Stimulated activated CD8-positive, alpha-beta memory T cell treated with anti-CD3 and anti-CD28 coated beads, Interleukin-7, amount 100 ng/mL, for 4 hours (primary cell): Measurements from ENCODE around the gene LMBR1L.
"Not testable (repeated sequence)": the region's sequence is repeated elsewhere in the genome, so short reads cannot be mapped to it uniquely, and the experiment has no call there.

Source experiments
- DNase-seq, 2 donors: peaks; one replicate each; pipeline ENCODE4 v3.0.0-alpha.2; 2020; ENCODE audit warnings: low read depth in 2 of 2

The LMBR1L gene

GRCh38 chr12:49110464-49111155, at the start of gene LMBR1L:
Gene LMBR1L (minus strand): TSS chr12:49110847. CDS start chr12:49110555, 292 bp downstream.
- peak; percentile 91 to 97 for DNase-seq

- DNase-seq = no peak
Measured at GRCh38 chr12:49160399-49160798, 49.8 kb upstream of the LMBR1L start.

- DNase-seq = no peak
Measured at GRCh38 chr12:49154221-49154620, 43.6 kb upstream of the LMBR1L start.

- no peak for DNase-seq
Measured at GRCh38 chr12:49147384-49147783, 36.7 kb upstream of the LMBR1L start.

- no peak for DNase-seq
Measured at GRCh38 chr12:49146406-49146805, 35.8 kb upstream of the LMBR1L start.

GRCh38 chr12:49144384-49144783, 33.7 kb upstream of the LMBR1L start:
- no peak for DNase-seq

GRCh38 chr12:49138999-49139398, 28.4 kb upstream of the LMBR1L start:
- DNase-seq = no peak

GRCh38 chr12:49138587-49138986, 27.9 kb upstream of the LMBR1L start:
- DNase-seq = no peak

- no peak for DNase-seq
Measured at GRCh38 chr12:49137476-49137875, 26.8 kb upstream of the LMBR1L start.

GRCh38 chr12:49136997-49137396, 26.4 kb upstream of the LMBR1L start:
- not testable (repeated sequence) for DNase-seq

GRCh38 chr12:49133590-49133989, 22.9 kb upstream of the LMBR1L start:
- no peak for DNase-seq

- DNase-seq = no peak
Measured at GRCh38 chr12:49133014-49133413, 22.4 kb upstream of the LMBR1L start.

- DNase-seq = no peak
Measured at GRCh38 chr12:49131894-49132461, 21.3 kb upstream of the LMBR1L start.

- peak; percentile 79 to 87 for DNase-seq
Measured at GRCh38 chr12:49131051-49131893, 20.6 kb upstream of the LMBR1L start, which contains the start of gene TUBA1B. Gene TUBA1B (minus strand): TSS chr12:49131395. CDS start chr12:49131300, 95 bp downstream.

GRCh38 chr12:49130151-49131050, 19.8 kb upstream of the LMBR1L start:
- peak; percentile 85 to 90 for DNase-seq

- DNase-seq = no peak
Measured at GRCh38 chr12:49129332-49130150, 18.9 kb upstream of the LMBR1L start.

GRCh38 chr12:49127971-49128370, 17.3 kb upstream of the LMBR1L start:
- DNase-seq = not testable (repeated sequence)

GRCh38 chr12:49126852-49127763, 16.5 kb upstream of the LMBR1L start:
- DNase-seq = no peak

- DNase-seq = no peak
Measured at GRCh38 chr12:49121047-49121696, 10.5 kb upstream of the LMBR1L start.
